Keratinocyte (primary cell): ENCODE results near the gene DSCAML1. TPM values are rescaled to one million over a fixed set of nuclear protein-coding genes. Genes with fewer than 3 reads are reported as not detected.

Experiments used
- DNase-seq: peaks from one replicate; pipeline ENCODE4 v3.0.0-alpha.2; 2011; ENCODE audit warnings: low read depth, missing footprints, low spot score
- FAIRE-seq: peaks from 2 replicates; lab custom pipeline; 2011; peaks lifted over from hg19 to GRCh38; lab: Jason Lieb, UNC
- H2AFZ ChIP-seq: 2 replicates; pipeline ENCODE4 v1.6.0; 2012; ENCODE audit warnings: low read length, control low read depth, inconsistent platforms; ENCODE audit not compliant: control insufficient read depth
- H3K27ac ChIP-seq: 2 replicates; pipeline ENCODE4 v1.5.1; 2011; ENCODE audit warnings: low read length; ENCODE audit not compliant: control insufficient read depth, insufficient read depth
- H3K27me3 ChIP-seq: 3 replicates; pipeline ENCODE4 v1.6.0; 2011; ENCODE audit warnings: low read length; ENCODE audit not compliant: control insufficient read depth, insufficient read depth; ENCODE audit errors: extremely low read depth
- H3K36me3 ChIP-seq, 2 experiments: 2 replicates in 1 of 2; 3 replicates in 1 of 2; pipeline ENCODE4 v1.5.1; 2011; ENCODE audit warnings: low read length in 2 of 2, mild to moderate bottlenecking in 1 of 2; ENCODE audit not compliant: control insufficient read depth in 2 of 2, insufficient read depth in 2 of 2; ENCODE audit errors: extremely low read depth in 1 of 2
- H3K4me1 ChIP-seq: 3 replicates; pipeline ENCODE4 v1.5.1; 2011; ENCODE audit warnings: low read length; ENCODE audit not compliant: control insufficient read depth, insufficient read depth; ENCODE audit errors: extremely low read depth
- H3K4me2 ChIP-seq: 3 replicates; pipeline ENCODE4 v1.6.0; 2011; ENCODE audit warnings: low read depth, low read length; ENCODE audit not compliant: control insufficient read depth, insufficient read depth; ENCODE audit errors: extremely low read depth
- H3K4me3 ChIP-seq, 3 experiments: fragments of 200-600 bp in 1 of 3; sonication (generic) in 1 of 3; 2 replicates in 2 of 3; 3 replicates in 1 of 3; pipeline ENCODE4 v1.5.1; 2011 to 2016; ENCODE audit warnings: low read length in 3 of 3, mild to moderate bottlenecking in 3 of 3, control low read depth in 2 of 3, inconsistent platforms in 1 of 3, low read depth in 1 of 3, mixed read lengths in 1 of 3, mixed run types in 1 of 3, moderate library complexity in 1 of 3; ENCODE audit not compliant: control insufficient read depth in 2 of 3, insufficient read depth in 2 of 3; ENCODE audit errors: extremely low read depth in 1 of 3
- H3K79me2 ChIP-seq: 2 replicates; pipeline ENCODE4 v1.6.0; 2012; ENCODE audit warnings: low read length; ENCODE audit not compliant: control insufficient read depth, insufficient read depth
- H3K9ac ChIP-seq: 3 replicates; pipeline ENCODE4 v1.6.0; 2011; ENCODE audit warnings: low read length; ENCODE audit not compliant: control insufficient read depth, insufficient read depth; ENCODE audit errors: extremely low read depth
- H3K9me1 ChIP-seq: 3 replicates; pipeline ENCODE4 v1.6.0; 2011; ENCODE audit warnings: low read length; ENCODE audit not compliant: control insufficient read depth, insufficient read depth; ENCODE audit errors: extremely low read depth
- H3K9me3 ChIP-seq: 2 replicates; pipeline ENCODE4 v1.5.1; 2012; ENCODE audit warnings: low read depth, low read length; ENCODE audit not compliant: control insufficient read depth
- H4K20me1 ChIP-seq: 3 replicates; pipeline ENCODE4 v1.6.0; 2011; ENCODE audit warnings: low read length; ENCODE audit not compliant: control insufficient read depth, insufficient read depth; ENCODE audit errors: extremely low read depth
- CTCF ChIP-seq, 3 experiments: IDR thresholded peaks in 1 of 3; conservative IDR thresholded peaks in 1 of 3; optimal IDR thresholded peaks in 1 of 3; 2 replicates in 2 of 3; 3 replicates in 1 of 3; pipeline versions ENCODE3 to v1.5.1; 2011; ENCODE audit warnings: low read length in 3 of 3, mild to moderate bottlenecking in 3 of 3, moderate library complexity in 2 of 3, control low read depth in 1 of 3, inconsistent platforms in 1 of 3; ENCODE audit not compliant: insufficient read depth in 2 of 3; ENCODE audit errors: extremely low read depth in 1 of 3
- EZH2 ChIP-seq: IDR thresholded peaks from one replicate; pipeline ENCODE4 v1.6.1; 2012; ENCODE audit warnings: inconsistent platforms, mild to moderate bottlenecking, low read length, moderate library complexity
- dilution Hi-C: fragments of 300-500 bp; cut with MboI; formaldehyde crosslinking; loops from one replicate; pipeline ENCODE4 v1.7.0; 2020; ENCODE audit warnings: low sequenced_read_pairs; ENCODE audit not compliant: extremely low pct_ligation_motif_present
- polyA plus RNA-seq, 5 experiments: library from polyadenylated mRNA; depleted of rRNA in 3 of 5; stranded (reverse) in 3 of 5; stranded (forward) in 1 of 5; unstranded in 1 of 5; fragments of >200 nt; gene quantifications; 1 replicate in 1 of 5; 2 replicates in 3 of 5; 3 replicates in 1 of 5; pipeline versions ENCODE4 v1.2.1 to v1.2.3, GENCODE V29; 2011 to 2012; ENCODE audit warnings: missing spikeins in 2 of 5, low read depth in 1 of 5, low replicate concordance in 1 of 5

Gene DSCAML1
- polyA plus RNA-seq, 1 donor (not counting 4 experiments of a cell fraction or from before 2014, with no cell fraction given), result not detected

DNA sequence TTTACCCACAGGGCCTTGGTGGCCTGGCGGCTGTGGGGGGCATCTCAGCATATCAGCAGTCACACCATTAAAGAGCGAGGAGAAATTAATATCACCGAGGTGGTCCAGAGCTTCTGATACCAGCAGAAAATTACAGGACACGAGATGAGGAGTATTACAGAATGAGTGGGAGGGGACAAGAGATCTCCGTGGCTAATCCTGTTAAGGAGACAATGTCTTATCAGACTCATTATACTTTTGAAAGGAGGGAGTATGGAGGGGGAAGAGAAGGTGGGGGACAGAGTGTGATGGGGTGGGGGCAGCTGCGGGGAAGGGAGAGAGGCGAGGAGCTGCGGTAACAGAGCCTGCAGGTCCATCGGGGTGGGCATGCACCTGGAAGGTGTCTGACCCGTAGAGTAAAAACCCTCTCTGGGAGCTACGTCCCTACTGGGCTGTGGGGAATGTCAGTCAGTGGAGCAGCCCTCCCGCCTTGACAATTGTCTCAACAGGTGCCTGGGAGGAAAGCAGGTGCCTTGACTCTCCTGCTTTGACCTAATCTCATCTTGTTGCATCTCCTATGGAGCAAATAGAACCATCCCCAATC, 245.2 kb downstream of the DSCAML1 start:
- H3K4me3 ChIP-seq, result no peak overlapping the region
- H3K9me1 ChIP-seq, result no peaks in the 10 kb centered on the region
- no peak for TF ChIP-seq CTCF (optimal IDR thresholded peaks at IDR 0.05 in 1 of 3, IDR thresholded peaks at IDR 0.05 in 1 of 3, conservative IDR thresholded peaks at IDR 0.05 in 1 of 3; ENCODE audit: extremely low read depth in 1 of 3, insufficient read depth in 2 of 3, low read length in 3 of 3)
- no peak for TF ChIP-seq EZH2
- no peak for DNase-seq
- no peak overlapping the region for H3K9ac ChIP-seq
- no peaks in the 10 kb centered on the region for H3K4me1 ChIP-seq
- H3K36me3 ChIP-seq, result no peaks in the 10 kb centered on the region
- dilution Hi-C loops, result no loop called here
- H3K9me3 ChIP-seq, result no peaks in the 10 kb centered on the region
- H3K27ac ChIP-seq, result no peak overlapping the region
- H3K79me2 ChIP-seq, result no peaks in the 10 kb centered on the region
- peaks cover 18% of the 10 kb centered on the region for H3K27me3 ChIP-seq
- FAIRE-seq, result no peak
- H4K20me1 ChIP-seq, result no peaks in the 10 kb centered on the region
- H2AFZ ChIP-seq, result no peak overlapping the region
- H3K4me2 ChIP-seq, result no peak overlapping the region

- H3K4me1 ChIP-seq, result no peaks in the 10 kb centered on the region
- H3K27me3 ChIP-seq, result peaks cover 21% of the 10 kb centered on the region
- H3K79me2 ChIP-seq, result no peaks in the 10 kb centered on the region
- no peaks in the 10 kb centered on the region for H3K9me1 ChIP-seq
- dilution Hi-C loops, result no loop called here
- no peak overlapping the region for H3K4me3 ChIP-seq
- H3K9me3 ChIP-seq, result no peaks in the 10 kb centered on the region
- H3K27ac ChIP-seq, result no peak overlapping the region
- no peaks in the 10 kb centered on the region for H3K36me3 ChIP-seq
- H4K20me1 ChIP-seq, result no peaks in the 10 kb centered on the region
- no peak for FAIRE-seq
- no peak overlapping the region for H3K9ac ChIP-seq
- no peak overlapping the region for H2AFZ ChIP-seq
- TF ChIP-seq CTCF (optimal IDR thresholded peaks at IDR 0.05 in 1 of 3, IDR thresholded peaks at IDR 0.05 in 1 of 3, conservative IDR thresholded peaks at IDR 0.05 in 1 of 3; ENCODE audit: extremely low read depth in 1 of 3, insufficient read depth in 2 of 3, low read length in 3 of 3), result no peak
- no peak for TF ChIP-seq EZH2
- H3K4me2 ChIP-seq, result no peak overlapping the region
- no peak for DNase-seq
Observed at GRCh38 chr11:117550466-117550865, 246.6 kb downstream of the DSCAML1 start.
